Measurements from ENCODE around the gene TTLL9.
"Not testable (repeated sequence)": the region's sequence is repeated elsewhere in the genome, so short reads cannot be mapped to it uniquely, and the experiment has no call there.

TTLL9 gene

GRCh38 chr20:31916708-31917107 lies 46.3 kb downstream of the TTLL9 start:
- no peak for DNase-seq

GRCh38 chr20:31917962-31918412 lies 47.6 kb downstream of the TTLL9 start:
- DNase-seq = peak in 1 of 56 donors; percentile 3

GRCh38 chr20:31918466-31919105 lies 48.2 kb downstream of the TTLL9 start:
- no peak for DNase-seq

GRCh38 chr20:31919410-31920155 lies 49.1 kb downstream of the TTLL9 start:
- DNase-seq = no peak

GRCh38 chr20:31920275-31920855 lies 49.9 kb downstream of the TTLL9 start:
- DNase-seq = peak in 1 of 56 donors; percentile 3

- not testable (repeated sequence) for DNase-seq
These were observed 51.0 kb downstream of the TTLL9 start for GRCh38 chr20:31921480-31921879.

- DNase-seq = no peak
These were observed 51.7 kb downstream of the TTLL9 start for GRCh38 chr20:31922181-31922580.

- no peak for DNase-seq
These were observed 52.2 kb downstream of the TTLL9 start for GRCh38 chr20:31922588-31922987.

- no peak for DNase-seq
These were observed 53.2 kb downstream of the TTLL9 start for GRCh38 chr20:31923388-31924331.

GRCh38 chr20:31924561-31924960 lies 54.1 kb downstream of the TTLL9 start:
- DNase-seq = no peak

- DNase-seq = no peak
These were observed 55.2 kb downstream of the TTLL9 start for GRCh38 chr20:31925631-31926030.

- DNase-seq = no peak
These were observed 56.1 kb downstream of the TTLL9 start for GRCh38 chr20:31926493-31926892.

GRCh38 chr20:31927627-31928159 lies 57.3 kb downstream of the TTLL9 start:
- no peak for DNase-seq

GRCh38 chr20:31929631-31930030 lies 59.2 kb downstream of the TTLL9 start:
- not testable (repeated sequence) for DNase-seq

GRCh38 chr20:31930779-31931178 lies 60.3 kb downstream of the TTLL9 start:
- no peak for DNase-seq

GRCh38 chr20:31933698-31934097 lies 63.3 kb downstream of the TTLL9 start:
- no peak for DNase-seq

GRCh38 chr20:31934491-31934890 lies 64.1 kb downstream of the TTLL9 start:
- no peak for DNase-seq

GRCh38 chr20:31934968-31935764 lies 64.7 kb downstream of the TTLL9 start:
- no peak for DNase-seq

- no peak for DNase-seq
These were observed 66.0 kb downstream of the TTLL9 start for GRCh38 chr20:31936420-31936819.

- DNase-seq = no peak
These were observed 67.4 kb downstream of the TTLL9 start for GRCh38 chr20:31937820-31938219.
